Breast epithelium (tissue), 3 donors: ENCODE measurements around the gene CRPPA. TPM values are rescaled to one million over a fixed set of nuclear protein-coding genes. Genes with fewer than 3 reads are reported as not detected.

Source experiments
- total RNA-seq, 3 donors: library from RNA; depleted of rRNA; stranded (reverse); fragments of >200 nt; gene quantifications; one replicate each; pipeline ENCODE4 v1.1.0, GENCODE V29; 2016

Gene CRPPA
- total RNA-seq, 3 donors from 2014 or later, result 1.9 to 6.0 (median 2.9) TPM

Other genes starting within 250 kb of the CRPPA start
- gene SOSTDC1, start 44.2 kb upstream of the CRPPA start, total RNA-seq, result 10 to 100 TPM in 1 of 3 donors, 1 to 10 TPM in 1, not detected in 1; 2.6 to 11.6 TPM
- gene LRRC72, start 105.3 kb upstream of the CRPPA start, total RNA-seq, result not detected
- 10 to 100 TPM; 14.9 to 24.4 (median 18.4) TPM for gene ANKMY2, start 224.2 kb upstream of the CRPPA start, total RNA-seq
- 10 to 100 TPM; 55.7 to 68.8 (median 68.2) TPM for gene BZW2, start 224.6 kb upstream of the CRPPA start, total RNA-seq